Activated B cell treated with CpG ODN at 0.5 μM for 24 hours (primary cell): Measurements from ENCODE around the gene GRM5. TPM values are rescaled to one million over a fixed set of nuclear protein-coding genes. Genes with fewer than 3 reads are reported as not detected.
"Not testable (repeated sequence)": the region's sequence is repeated elsewhere in the genome, so short reads cannot be mapped to it uniquely, and the experiment has no call there.

Experiments
- ATAC-seq: fragments of 200-7000 bp; cut with Tn5 transposase; one replicate; pipeline ENCODE4 v1.10.0; 2021; ENCODE audit warnings: low read depth, mild to moderate bottlenecking, moderate library complexity
- CTCF ChIA-PET: fragments of 350-600 bp; sonication (Branson Sonifier 250); formaldehyde crosslinking; loops from one replicate; lab custom pipeline; 2021; ENCODE audit warnings: antibody characterized with exemption; lab: Charles Lee
- POLR2A ChIA-PET: fragments of 350-600 bp; sonication (Branson Sonifier 250); formaldehyde crosslinking; loops from one replicate; lab custom pipeline; 2021; ENCODE audit warnings: antibody characterized with exemption; lab: Charles Lee
- DNase-seq: peaks from one replicate; pipeline ENCODE4 v3.0.0; 2022
- H3K27ac Mint-ChIP-seq: one replicate; pipeline ENCODE4 v1.8.0; 2020; ENCODE audit warnings: mixed read lengths
- H3K27me3 Mint-ChIP-seq: one replicate; pipeline ENCODE4 v1.8.0; 2021; ENCODE audit warnings: mixed read lengths
- H3K36me3 Mint-ChIP-seq: one replicate; pipeline ENCODE4 v1.8.0; 2021; ENCODE audit warnings: low read depth, mixed read lengths
- H3K4me1 Mint-ChIP-seq: one replicate; pipeline ENCODE4 v1.8.0; 2021; ENCODE audit warnings: mixed read lengths
- H3K4me3 Mint-ChIP-seq: one replicate; pipeline ENCODE4 v1.8.0; 2020; ENCODE audit warnings: mild to moderate bottlenecking, mixed read lengths
- H3K9me3 Mint-ChIP-seq: one replicate; pipeline ENCODE4 v1.8.0; 2020; ENCODE audit warnings: mixed read lengths
- intact Hi-C: fragments of 100-400 bp; cut with micrococcal nuclease; formaldehyde crosslinking; loops from one replicate; pipeline ENCODE4 v1.15.1; 2024
- total RNA-seq: library from RNA; stranded (reverse); gene quantifications from 2 replicates; pipeline ENCODE4 v1.2.3, GENCODE V29; 2022
- TF ChIP-seq, protein P1 (sequence below): fragments of 200-600 bp; IDR thresholded peaks from one replicate; pipeline ENCODE4 v1.8.0; 2022; ENCODE audit warnings: antibody characterized with exemption, mild to moderate bottlenecking

Gene GRM5
- total RNA-seq, 1 donor from 2014 or later = not detected

DNA sequence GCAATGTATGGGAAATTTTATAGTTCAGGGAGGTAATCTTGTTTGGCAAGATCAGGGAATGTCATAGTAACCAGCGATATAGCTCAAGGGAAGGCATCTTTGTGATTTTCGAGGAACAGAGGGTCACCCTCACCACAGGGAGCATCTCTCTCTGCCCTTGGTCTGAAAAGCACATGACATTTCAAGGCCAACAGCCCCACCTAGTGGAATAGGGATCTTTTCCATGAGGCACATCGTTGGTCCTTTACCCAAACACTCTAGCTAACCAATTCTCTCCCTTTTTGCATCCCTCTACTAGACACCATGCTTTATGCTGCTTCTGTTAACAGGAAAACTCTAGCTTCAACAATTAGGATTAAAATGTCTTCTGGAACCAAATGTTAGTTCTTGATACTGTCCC lies 179.0 kb downstream of the GRM5 start:
- POLR2A ChIA-PET = no interaction called here
- ATAC-seq = no peak
- no peak for DNase-seq
- CTCF ChIA-PET = no interaction called here
- Mint-ChIP-seq H3K4me3 (no peak overlapping the region), H3K27me3 (no peaks in the 10 kb centered on the region), H3K27ac (no peak overlapping the region), H3K9me3 (peaks cover 24% of the 10 kb centered on the region), H3K4me1 (no peaks in the 10 kb centered on the region), H3K36me3 (no peaks in the 10 kb centered on the region)
- intact Hi-C loops = no loop called here
- TF ChIP-seq, protein P1, sequence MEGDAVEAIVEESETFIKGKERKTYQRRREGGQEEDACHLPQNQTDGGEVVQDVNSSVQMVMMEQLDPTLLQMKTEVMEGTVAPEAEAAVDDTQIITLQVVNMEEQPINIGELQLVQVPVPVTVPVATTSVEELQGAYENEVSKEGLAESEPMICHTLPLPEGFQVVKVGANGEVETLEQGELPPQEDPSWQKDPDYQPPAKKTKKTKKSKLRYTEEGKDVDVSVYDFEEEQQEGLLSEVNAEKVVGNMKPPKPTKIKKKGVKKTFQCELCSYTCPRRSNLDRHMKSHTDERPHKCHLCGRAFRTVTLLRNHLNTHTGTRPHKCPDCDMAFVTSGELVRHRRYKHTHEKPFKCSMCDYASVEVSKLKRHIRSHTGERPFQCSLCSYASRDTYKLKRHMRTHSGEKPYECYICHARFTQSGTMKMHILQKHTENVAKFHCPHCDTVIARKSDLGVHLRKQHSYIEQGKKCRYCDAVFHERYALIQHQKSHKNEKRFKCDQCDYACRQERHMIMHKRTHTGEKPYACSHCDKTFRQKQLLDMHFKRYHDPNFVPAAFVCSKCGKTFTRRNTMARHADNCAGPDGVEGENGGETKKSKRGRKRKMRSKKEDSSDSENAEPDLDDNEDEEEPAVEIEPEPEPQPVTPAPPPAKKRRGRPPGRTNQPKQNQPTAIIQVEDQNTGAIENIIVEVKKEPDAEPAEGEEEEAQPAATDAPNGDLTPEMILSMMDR = no peak

DNA sequence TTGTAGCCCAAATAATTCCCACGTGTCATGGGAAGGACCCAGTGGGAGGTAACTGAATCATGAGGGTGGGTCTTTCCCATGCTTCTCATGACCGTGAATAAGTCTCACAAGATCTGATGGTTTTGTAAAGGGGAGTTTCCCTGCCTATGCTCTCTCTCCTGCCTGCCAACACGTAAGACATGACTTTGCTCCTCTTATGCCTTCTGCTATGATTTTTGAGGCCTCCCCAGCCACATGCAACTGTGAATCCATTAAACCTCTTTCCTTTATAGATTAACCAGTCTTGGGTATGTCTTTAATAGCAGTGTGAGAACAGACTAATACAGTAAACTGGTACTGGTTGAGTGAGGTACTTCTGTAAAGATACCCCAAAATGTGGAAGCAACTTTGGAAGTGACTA lies 183.0 kb downstream of the GRM5 start:
- POLR2A ChIA-PET, H3K4me1 Mint-ChIP-seq, intact Hi-C loops, H3K27me3 Mint-ChIP-seq, CTCF ChIA-PET, ATAC-seq, H3K27ac Mint-ChIP-seq, H3K36me3 Mint-ChIP-seq, DNase-seq, H3K4me3 Mint-ChIP-seq: not testable (repeated sequence)
- H3K9me3 Mint-ChIP-seq = peaks cover 18% of the 10 kb centered on the region

DNA sequence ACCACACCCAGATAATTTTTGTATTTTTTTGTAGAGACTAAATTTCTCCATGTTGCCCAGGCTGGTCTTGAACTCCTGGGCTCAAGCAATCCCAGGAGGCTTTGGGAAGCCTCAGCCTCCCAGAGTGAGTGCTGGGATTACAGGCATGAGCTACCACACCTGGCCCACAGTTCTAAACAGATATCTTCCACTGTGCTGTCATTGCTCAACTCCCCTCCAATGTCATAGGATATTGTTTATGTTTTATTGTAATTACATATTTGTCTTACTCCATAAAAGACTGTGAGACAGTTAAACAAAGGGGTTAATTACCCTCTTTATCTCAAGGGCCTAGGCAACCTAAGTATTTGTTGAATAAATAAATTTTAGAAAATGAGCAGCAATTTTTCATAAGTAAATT lies 204.2 kb downstream of the GRM5 start:
- no peak overlapping the region for H3K27ac Mint-ChIP-seq
- DNase-seq (no peak), ATAC-seq (no peak)
- POLR2A ChIA-PET = no interaction called here
- peaks cover 6% of the 10 kb centered on the region for H3K9me3 Mint-ChIP-seq
- no peaks in the 10 kb centered on the region for H3K27me3 Mint-ChIP-seq
- H3K4me3 Mint-ChIP-seq = no peak overlapping the region
- intact Hi-C loops = no loop called here
- no peaks in the 10 kb centered on the region for H3K36me3 Mint-ChIP-seq
- no peaks in the 10 kb centered on the region for H3K4me1 Mint-ChIP-seq
- TF ChIP-seq, protein P1 = no peak
- CTCF ChIA-PET = no interaction called here

DNA sequence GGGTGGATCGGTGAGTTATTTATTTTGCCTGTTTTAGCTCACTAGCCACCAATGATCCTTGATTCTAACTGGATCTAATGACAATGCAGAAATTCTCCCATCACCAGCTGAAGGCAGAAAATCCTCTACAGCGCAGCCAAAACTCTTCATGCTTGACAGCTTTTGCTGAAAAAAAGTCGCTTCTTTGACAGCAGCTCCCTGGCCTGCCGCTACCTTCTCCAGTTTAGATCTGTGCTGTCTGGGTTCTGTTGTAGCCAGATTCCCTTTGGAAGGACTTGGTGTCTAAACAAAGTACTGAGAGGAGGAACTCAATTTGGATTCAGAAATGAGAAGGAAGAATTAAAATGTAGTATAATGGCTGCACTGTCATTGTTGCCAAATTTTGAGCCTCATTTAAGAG lies 205.4 kb downstream of the GRM5 start:
- DNase-seq, H3K27ac Mint-ChIP-seq, H3K4me3 Mint-ChIP-seq, CTCF ChIA-PET, H3K9me3 Mint-ChIP-seq, POLR2A ChIA-PET, intact Hi-C loops, H3K27me3 Mint-ChIP-seq, ATAC-seq, H3K4me1 Mint-ChIP-seq, H3K36me3 Mint-ChIP-seq: not testable (repeated sequence)

DNA sequence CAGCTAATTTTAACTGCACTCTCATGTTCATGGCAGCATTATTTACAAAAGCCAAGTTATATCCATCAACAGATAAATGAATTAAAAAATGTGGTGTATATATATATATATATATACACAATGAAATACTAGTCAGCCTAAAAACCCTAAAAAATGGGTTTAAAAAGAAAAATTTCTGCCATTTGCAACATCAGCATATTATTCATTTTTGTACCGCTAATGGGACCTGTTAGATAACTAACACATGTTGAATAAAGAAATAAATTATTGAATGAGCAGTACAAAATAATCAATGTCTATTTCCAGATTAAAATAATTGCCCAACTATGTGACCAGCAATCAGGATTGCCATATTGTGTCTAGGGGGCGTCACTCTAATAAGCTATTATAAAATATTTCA lies 211.8 kb downstream of the GRM5 start:
- H3K27ac Mint-ChIP-seq, H3K9me3 Mint-ChIP-seq, POLR2A ChIA-PET, ATAC-seq, intact Hi-C loops, H3K4me3 Mint-ChIP-seq, H3K27me3 Mint-ChIP-seq, H3K4me1 Mint-ChIP-seq, CTCF ChIA-PET, DNase-seq, H3K36me3 Mint-ChIP-seq: not testable (repeated sequence)

DNA sequence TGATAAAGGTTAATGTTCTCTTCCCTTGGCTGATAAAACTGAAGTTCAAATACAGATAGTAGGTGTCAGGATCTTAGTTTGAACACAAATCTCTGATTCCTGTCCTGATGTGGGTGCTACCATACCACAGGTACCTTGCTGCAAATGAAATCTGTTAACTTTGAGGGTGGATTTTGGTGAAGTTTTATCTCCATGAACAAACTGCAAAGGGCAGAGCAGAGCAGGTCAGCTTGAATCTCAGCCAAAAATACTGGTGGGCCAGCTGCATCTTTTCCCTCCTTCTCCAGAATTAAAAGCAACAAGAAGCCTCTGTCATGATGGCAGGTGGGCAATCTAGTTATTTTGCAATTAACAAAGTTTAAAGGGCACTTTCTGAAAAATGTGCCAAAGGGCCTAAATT lies 214.2 kb downstream of the GRM5 start:
- H3K4me3 Mint-ChIP-seq, CTCF ChIA-PET, H3K27ac Mint-ChIP-seq, H3K4me1 Mint-ChIP-seq, ATAC-seq, H3K36me3 Mint-ChIP-seq, H3K27me3 Mint-ChIP-seq, DNase-seq, POLR2A ChIA-PET, intact Hi-C loops, H3K9me3 Mint-ChIP-seq: not testable (repeated sequence)

DNA sequence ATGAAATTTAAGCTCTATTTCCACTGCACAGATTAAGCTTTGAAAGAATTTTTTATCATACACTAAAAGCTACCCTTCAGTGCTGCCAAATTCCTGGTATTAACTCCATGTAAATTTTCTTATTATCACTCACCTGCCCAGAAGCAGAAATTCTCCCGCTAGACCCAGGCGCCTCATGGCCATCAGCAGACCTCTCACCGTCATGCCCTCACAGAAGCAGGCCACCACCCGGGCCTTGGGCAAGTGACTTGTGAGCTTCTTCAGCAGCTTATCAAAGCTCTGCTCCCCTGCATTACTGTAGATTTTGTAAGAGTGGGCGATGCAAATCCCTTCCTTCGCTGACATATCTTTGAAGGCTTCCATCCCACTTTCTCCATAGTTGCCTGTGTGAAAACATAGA lies 216.0 kb downstream of the GRM5 start:
- intact Hi-C loops, ATAC-seq, CTCF ChIA-PET, H3K36me3 Mint-ChIP-seq, H3K4me3 Mint-ChIP-seq, DNase-seq, H3K4me1 Mint-ChIP-seq, H3K27ac Mint-ChIP-seq, POLR2A ChIA-PET, H3K27me3 Mint-ChIP-seq, H3K9me3 Mint-ChIP-seq: not testable (repeated sequence)

DNA sequence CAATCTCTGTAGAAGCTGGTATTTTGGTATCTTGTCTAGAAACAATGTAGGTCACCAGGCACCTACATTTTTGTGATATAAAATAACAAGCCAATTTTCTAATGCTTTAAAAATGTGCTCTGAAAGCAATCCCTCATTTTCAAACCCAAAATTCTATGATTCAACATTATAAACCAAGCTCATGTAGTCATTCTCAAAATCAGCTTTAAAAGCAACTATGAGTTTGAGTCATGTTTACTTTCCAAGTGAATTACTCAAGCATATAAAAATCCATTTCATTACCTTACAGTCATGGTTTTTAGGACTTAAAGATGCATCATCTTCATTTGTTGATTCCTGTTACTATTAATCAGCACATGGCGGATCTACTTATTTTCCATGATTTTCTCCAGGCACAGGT lies 216.4 kb downstream of the GRM5 start:
- no peak overlapping the region for H3K4me3 Mint-ChIP-seq
- intact Hi-C loops = no loop called here
- H3K36me3 Mint-ChIP-seq = no peaks in the 10 kb centered on the region
- DNase-seq (no peak), ATAC-seq (no peak)
- no peaks in the 10 kb centered on the region for H3K27me3 Mint-ChIP-seq
- TF ChIP-seq, protein P1 = no peak
- no peaks in the 10 kb centered on the region for H3K4me1 Mint-ChIP-seq
- H3K27ac Mint-ChIP-seq = no peak overlapping the region
- no peaks in the 10 kb centered on the region for H3K9me3 Mint-ChIP-seq
- POLR2A ChIA-PET = no interaction called here
- CTCF ChIA-PET = no interaction called here

DNA sequence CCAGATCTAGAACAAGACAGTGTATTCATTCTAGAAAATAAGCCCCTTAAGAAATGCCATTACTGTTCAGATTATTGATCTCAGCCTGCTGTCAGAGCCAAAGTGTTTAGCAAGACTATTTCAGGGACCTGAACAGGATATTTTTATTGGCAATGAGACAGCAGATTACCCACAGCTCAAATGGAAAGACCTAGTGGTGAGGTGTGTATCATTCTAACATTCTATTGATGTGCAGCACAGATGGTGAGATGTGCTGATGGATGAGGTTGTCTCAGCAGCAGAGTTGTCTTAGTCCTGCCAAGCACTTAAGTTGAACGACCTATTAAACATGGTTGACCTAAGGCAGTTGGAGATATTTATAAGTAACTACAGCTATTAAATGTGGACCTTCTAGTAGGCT lies 219.5 kb downstream of the GRM5 start:
- H3K4me1 Mint-ChIP-seq, H3K9me3 Mint-ChIP-seq, intact Hi-C loops, DNase-seq, CTCF ChIA-PET, H3K4me3 Mint-ChIP-seq, H3K36me3 Mint-ChIP-seq, H3K27me3 Mint-ChIP-seq, POLR2A ChIA-PET, H3K27ac Mint-ChIP-seq, ATAC-seq: not testable (repeated sequence)

DNA sequence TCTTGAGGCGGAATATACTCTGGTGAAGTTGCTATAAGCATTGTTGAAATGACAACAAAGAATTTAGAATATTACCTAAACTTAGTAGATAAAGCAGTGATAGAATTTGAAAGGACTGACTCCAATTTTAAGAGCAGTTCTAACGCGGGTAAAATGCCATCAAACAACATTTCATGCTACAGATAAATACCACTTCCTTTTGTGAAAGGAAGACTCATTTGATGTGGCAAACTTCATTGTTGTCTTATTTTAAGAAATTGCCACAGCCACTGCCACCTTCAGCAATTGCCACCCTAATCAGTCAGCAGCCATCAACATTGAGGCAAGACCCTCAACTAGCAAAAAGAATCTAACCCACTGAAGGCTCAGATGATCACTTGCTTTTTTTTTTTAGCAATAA lies 220.8 kb downstream of the GRM5 start:
- H3K4me1 Mint-ChIP-seq, intact Hi-C loops, POLR2A ChIA-PET, H3K27ac Mint-ChIP-seq, H3K9me3 Mint-ChIP-seq, ATAC-seq, H3K4me3 Mint-ChIP-seq, H3K36me3 Mint-ChIP-seq, H3K27me3 Mint-ChIP-seq, CTCF ChIA-PET, DNase-seq: not testable (repeated sequence)
